Measurements from ENCODE around the gene GPR176.

The GPR176 gene

GRCh38 chr15:39792844-39793335 lies 127.2 kb downstream of the GPR176 start:
- no peak for DNase-seq (ENCODE audit: low read depth, low spot score)

GRCh38 chr15:39792025-39792843 lies 127.8 kb downstream of the GPR176 start:
- DNase-seq (ENCODE audit: low read depth, low spot score), result no peak
- in situ Hi-C loops (cut with HindIII; ENCODE audit: low sequenced_read_pairs), result no loop called here
- H3K4me3 ChIP-seq (ENCODE audit: low read depth, low read length), result no peak overlapping the region
- TF ChIP-seq, protein P1, sequence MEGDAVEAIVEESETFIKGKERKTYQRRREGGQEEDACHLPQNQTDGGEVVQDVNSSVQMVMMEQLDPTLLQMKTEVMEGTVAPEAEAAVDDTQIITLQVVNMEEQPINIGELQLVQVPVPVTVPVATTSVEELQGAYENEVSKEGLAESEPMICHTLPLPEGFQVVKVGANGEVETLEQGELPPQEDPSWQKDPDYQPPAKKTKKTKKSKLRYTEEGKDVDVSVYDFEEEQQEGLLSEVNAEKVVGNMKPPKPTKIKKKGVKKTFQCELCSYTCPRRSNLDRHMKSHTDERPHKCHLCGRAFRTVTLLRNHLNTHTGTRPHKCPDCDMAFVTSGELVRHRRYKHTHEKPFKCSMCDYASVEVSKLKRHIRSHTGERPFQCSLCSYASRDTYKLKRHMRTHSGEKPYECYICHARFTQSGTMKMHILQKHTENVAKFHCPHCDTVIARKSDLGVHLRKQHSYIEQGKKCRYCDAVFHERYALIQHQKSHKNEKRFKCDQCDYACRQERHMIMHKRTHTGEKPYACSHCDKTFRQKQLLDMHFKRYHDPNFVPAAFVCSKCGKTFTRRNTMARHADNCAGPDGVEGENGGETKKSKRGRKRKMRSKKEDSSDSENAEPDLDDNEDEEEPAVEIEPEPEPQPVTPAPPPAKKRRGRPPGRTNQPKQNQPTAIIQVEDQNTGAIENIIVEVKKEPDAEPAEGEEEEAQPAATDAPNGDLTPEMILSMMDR (IDR thresholded peaks at IDR 0.05; ENCODE audit: low read depth, low read length), result no peak

More at GRCh38 chr15:39792844-39793335, 127.2 kb downstream of the GPR176 start:
- H3K4me3 ChIP-seq (ENCODE audit: low read depth, low read length), result no peak overlapping the region
- TF ChIP-seq, protein P1 (IDR thresholded peaks at IDR 0.05; ENCODE audit: low read depth, low read length), result no peak
- in situ Hi-C loops (cut with HindIII; ENCODE audit: low sequenced_read_pairs), result no loop called here

- DNase-seq (ENCODE audit: low read depth, low spot score), result no peak
- TF ChIP-seq, protein P1 (IDR thresholded peaks at IDR 0.05; ENCODE audit: low read depth, low read length), result no peak
- in situ Hi-C loops (cut with HindIII; ENCODE audit: low sequenced_read_pairs), result no loop called here
- H3K4me3 ChIP-seq (ENCODE audit: low read depth, low read length), result no peak overlapping the region
Observed at GRCh38 chr15:39789736-39790135, 130.3 kb downstream of the GPR176 start.

DNA sequence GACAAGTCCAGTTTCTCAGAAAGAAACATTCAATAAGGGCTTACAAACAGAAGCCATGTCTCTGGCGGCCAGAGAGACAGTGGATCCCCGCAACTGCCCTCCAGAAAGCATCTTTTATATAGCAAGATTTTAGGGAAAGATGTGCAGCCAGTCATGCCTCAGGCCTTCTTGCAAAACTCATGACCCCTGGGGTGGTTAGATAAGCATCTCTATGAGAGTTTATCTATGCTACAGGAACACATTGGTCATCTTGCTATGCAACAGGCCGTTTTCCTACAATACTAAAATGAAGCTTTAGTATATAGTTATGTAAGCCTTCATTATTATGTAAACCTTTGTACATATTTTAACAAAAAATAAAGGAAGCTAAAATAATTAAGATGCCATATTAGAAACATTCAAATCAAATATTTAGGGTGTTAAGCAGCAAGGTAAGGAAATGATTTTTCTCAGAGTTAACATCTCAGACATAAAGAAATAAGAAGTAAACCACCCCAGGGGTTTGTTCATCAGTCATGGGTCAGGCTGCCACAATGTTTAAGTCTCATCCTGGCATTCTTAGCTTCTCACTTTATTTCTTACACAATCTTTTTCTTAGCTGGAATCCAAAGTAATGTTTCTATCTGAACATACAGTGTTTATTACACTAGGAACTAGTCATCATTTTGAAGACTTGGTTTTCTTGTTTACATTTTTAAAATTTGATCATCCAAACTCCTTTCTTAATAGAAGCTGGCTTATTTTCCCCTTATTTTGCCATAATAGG lies 131.1 kb downstream of the GPR176 start:
- no peak for DNase-seq (ENCODE audit: low read depth, low spot score)
- in situ Hi-C loops (cut with HindIII; ENCODE audit: low sequenced_read_pairs), result no loop called here
- TF ChIP-seq, protein P1 (IDR thresholded peaks at IDR 0.05; ENCODE audit: low read depth, low read length), result no peak
- no peak overlapping the region for H3K4me3 ChIP-seq (ENCODE audit: low read depth, low read length)

DNA sequence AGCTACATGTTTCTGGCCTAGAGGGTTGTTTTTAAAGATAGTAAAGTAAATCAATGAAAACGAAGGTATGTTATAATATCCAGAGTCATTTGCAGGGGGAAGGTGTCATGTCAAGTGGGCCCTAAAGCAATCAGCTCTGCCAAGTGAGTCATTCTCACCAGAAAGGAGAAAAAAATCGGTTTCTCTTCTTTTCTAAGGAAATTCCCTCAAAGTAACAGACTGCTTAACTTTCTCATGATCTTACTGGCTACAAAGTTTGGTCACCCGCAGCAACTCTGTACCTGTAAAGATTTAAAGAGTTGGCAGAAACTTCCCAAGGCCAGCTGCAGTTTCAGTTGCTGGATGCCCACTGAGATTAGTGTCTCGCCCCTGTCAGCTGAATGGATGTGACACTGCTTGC lies 132.0 kb downstream of the GPR176 start:
- DNase-seq (ENCODE audit: low read depth, low spot score), result peak; percentile 41
- TF ChIP-seq, protein P1 (IDR thresholded peaks at IDR 0.05; ENCODE audit: low read depth, low read length), result no peak
- in situ Hi-C loops (cut with HindIII; ENCODE audit: low sequenced_read_pairs), result no loop called here
- no peak overlapping the region for H3K4me3 ChIP-seq (ENCODE audit: low read depth, low read length)

- TF ChIP-seq, protein P1 (IDR thresholded peaks at IDR 0.05; ENCODE audit: low read depth, low read length), result no peak
- DNase-seq (ENCODE audit: low read depth, low spot score), result peak; percentile 22
- in situ Hi-C loops (cut with HindIII; ENCODE audit: low sequenced_read_pairs), result no loop called here
- H3K4me3 ChIP-seq (ENCODE audit: low read depth, low read length), result no peak overlapping the region
Observed at GRCh38 chr15:39787479-39787878, 132.6 kb downstream of the GPR176 start.

Measured in astrocyte of the spinal cord (primary cell).